Measurements from ENCODE around the gene BCAS1.

BCAS1 gene

DNA sequence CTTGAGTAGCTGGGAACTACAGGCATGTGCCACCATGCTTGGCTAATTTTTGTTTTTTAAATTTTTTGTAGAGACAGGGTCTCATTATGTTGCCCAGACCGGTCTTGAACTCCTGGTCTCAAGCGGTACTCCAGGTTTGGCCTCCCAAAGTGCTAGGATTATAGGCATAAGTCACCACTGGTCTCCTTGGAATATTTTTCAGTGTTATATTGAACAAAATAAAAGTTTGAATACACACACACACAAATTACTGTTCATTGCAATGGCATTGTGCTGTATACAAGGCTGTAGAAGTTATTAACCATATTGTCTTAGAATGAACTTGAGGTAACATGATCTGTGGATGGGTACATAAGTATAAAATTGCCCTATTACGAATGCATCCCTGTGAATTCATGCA is 166.1 kb downstream of the BCAS1 start:
- DNase-seq (ENCODE audit: low read depth): no peak

DNA sequence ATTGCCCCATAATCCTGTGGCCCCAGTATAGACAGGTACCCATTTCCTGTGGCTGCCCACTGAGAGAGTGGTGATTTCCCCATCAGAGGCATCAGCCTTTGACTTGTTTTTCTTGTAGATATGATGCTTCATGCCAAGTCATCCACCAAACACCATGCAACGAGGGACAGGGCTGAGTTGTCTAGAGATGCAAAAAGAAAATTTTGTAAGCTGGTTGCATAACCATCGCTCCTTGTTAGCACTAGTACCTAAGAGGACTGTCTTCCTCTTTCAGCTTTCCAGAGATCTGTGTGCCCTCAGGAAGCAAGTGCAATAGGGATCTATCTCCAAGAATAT is 166.8 kb downstream of the BCAS1 start:
- no peak for DNase-seq (ENCODE audit: low read depth)

DNA sequence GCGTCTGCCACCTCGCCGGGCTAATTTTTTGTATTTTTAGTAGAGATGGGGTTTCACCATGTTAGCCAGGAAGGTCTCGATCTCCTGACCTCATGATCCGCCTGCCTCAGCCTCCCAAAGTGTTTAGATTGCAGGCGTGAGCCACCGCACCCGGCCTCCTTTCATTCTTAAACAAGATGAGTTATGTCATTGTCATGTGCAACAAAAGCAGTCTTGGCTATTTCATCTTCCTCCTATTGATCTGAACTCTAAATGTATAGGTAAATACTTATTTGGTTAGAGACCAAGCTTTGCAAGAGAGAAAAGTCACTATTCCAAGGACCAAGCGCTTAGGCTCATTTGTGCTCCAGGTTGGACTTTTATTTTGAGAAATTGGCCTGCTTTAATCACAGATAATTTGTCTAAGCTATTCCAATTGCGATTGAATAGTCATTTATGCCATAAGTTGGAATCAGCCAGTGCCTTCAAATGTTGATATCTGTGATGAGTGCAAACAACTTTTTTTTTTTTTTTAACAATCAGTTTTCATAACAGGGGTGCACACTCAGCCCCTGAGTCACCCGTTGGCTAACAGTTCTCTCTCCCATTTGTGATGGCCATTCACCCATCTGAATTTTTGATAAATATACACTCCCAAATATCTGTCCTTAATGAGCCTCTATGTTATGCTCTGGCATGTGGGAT is 167.3 kb downstream of the BCAS1 start:
- DNase-seq (ENCODE audit: low read depth): no peak

DNA sequence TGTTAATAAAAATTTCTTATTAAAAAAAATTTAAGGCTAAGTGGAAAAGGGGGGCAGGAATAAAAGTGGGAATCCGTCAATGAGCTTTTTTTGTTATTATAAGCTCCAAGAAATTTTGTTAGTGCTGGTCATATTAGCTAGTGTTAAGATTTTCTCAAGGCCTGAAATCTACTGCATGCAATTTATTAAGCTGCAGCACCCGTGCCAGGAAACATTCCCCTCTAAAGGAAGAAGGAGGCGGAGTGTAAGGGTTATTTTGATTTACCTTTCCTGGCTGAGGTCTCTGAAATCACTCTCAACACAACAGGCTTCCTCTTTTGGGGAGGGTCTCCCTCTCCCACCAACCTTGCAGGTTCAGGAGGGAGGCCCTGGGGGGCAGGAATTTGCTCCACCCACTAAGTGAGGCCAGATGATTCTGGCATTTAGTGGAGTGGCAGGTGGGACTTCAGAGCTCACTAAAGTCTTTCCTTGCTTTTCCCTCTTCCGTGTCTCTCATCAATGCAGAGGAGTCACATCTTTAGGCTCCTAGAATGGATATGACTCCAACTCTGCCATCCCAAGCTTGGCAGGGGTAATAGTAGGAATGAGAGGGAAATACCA is 168.8 kb downstream of the BCAS1 start:
- no peak for DNase-seq (ENCODE audit: low read depth)

DNA sequence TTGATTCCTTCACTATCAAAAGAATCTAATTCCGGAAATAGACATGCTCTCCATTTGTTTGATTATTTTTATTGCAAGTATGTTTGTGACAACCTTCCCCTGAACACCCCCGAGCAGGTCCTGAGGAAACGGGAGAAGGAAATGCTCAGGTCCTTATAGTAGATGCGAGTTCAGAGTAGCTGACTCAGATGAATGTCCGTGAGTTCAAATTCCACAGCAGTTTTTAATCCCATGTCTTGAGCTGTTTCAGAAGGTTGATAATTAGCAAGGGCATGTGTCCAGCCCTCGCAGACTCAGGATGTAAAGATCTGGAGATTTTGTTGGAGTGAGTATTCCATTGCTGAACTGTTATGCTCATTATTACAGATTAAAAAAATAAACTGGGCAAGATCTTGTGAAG is 169.3 kb downstream of the BCAS1 start:
- no peak for DNase-seq (ENCODE audit: low read depth)

DNA sequence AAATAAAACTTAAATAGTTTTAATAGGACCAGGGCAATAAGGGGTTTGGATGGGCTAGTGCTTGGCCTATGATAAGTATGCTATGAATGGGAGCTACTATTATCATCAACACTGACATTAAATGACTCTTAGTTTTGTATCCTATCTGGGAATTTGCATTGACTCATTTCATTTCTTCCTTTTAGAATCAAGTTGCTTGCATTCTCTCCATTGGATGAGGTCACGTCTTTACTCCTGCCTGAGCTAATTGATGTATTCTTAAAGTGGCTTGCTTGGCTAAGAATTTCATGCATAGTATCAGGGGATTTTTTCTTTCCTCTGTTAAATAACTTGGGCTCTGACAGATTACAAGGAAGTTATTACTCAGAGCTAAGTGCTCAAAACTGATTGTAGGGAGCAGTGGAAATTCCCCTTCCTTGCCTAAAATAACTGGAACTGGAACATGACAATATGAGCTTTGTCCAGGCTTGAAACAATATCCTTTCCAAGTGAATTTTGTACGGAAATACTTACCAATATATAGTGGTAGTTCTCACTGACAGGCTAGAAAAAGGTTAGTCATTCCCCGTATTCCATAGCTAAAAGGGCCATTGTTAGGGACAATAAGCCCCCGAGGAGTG is 169.9 kb downstream of the BCAS1 start:
- DNase-seq (ENCODE audit: low read depth): no peak

DNA sequence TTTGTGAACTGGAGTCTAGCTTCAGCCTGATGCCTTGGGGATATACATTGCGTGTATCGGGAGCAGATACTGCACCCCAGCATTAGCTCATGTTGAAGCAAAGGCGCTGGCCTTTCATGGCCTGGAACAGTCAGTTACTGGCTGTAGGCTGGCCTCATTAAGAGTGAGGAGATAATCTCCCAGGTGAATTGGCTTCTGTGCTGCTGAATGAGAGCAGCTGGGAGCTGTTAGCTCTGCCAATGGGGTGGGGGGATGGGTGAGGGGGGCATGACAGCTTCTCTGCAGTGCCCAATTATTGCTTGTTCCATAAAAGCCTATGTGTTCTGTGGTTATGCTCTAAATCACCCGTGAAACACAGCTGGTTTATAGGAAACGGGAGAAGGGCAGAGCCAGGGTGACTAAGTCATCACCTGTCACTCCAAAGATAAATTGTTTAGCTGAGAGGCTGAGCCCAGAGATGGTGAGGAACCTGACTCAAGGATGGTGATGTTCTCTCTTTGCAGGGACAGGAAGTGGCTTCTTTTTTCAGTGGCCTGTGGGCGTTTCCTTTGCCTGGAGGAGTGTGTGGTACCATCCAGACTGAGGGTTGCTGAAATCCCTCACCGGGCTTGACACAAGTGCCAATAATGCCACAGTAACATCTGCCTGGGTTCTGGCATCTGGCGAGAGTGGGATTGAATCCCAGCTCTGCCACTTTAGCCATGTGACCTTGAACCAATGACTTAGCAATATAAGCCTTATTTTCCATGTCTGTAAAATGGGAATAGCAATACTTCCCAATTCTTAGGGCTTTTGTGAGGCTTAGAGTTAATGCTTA is 170.8 kb downstream of the BCAS1 start:
- DNase-seq (ENCODE audit: low read depth): no peak

DNA sequence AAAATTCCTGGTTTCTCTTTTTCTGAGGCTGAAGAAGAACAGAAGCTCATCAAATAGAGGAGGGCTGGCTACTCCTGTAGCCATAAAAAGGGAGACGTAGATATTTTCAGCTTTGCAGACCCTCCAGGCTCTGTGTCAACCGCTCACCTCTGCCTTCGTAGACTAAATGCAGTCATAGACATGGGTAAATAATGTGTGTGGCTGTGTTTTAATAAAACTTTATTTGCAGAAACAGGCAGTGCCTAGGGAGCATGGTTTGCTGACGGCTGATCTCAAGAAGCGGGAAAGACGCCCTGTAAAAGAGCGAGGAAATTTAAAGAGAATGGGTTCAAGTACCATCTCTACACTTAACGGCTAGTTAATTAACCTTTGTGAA is 171.8 kb downstream of the BCAS1 start:
- DNase-seq (ENCODE audit: low read depth): no peak

DNA sequence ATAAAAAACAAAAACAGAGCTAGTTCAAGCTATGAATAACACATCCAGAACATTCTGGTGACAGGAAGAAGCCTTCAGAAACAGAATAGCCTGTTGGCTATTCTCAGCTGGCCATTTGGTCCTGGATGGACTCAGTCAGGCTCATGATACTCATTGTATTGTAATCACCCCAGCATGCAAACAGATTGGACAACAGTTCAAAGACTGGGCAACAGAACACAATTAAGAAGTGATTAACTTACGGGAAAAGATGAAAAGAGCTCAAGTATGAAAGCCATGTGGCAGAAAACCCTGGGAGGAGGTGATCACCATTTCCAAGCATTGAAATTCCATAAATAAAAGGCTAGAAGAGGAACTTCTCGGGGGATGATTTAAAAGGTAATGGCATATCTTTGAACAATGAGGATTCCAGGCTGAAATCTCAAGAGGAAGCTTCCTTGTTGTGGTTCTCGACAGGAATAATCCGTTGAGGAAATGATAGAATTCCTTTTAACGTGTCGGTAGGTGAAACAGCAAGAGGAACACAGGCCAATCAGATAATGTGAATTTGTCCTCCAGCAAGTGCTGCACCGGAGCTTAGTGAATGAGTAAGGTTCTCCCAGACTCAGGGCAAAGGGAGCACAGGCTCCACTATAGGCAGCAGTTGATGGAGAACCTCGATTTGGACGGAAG is 172.4 kb downstream of the BCAS1 start:
- DNase-seq (ENCODE audit: low read depth): no peak

DNA sequence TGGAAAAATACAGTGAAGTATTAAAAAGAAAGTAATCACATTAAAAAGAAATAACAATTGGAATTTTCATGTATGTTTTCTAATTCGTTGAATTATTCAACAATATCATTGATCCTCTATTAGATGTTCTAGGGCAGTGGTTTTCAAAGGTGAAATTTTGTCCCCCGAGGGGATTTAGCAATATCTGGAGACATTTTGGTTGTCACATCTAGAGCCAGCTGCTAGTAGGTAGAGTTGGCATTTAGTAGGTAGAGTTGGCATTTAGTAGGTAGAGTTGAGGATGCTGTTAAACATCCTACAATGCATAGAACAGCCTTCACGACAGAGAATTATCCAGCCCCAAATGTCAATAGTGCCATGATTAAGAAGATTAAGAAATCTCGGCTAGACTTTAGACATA is 173.7 kb downstream of the BCAS1 start:
- no peak for DNase-seq (ENCODE audit: low read depth)

DNA sequence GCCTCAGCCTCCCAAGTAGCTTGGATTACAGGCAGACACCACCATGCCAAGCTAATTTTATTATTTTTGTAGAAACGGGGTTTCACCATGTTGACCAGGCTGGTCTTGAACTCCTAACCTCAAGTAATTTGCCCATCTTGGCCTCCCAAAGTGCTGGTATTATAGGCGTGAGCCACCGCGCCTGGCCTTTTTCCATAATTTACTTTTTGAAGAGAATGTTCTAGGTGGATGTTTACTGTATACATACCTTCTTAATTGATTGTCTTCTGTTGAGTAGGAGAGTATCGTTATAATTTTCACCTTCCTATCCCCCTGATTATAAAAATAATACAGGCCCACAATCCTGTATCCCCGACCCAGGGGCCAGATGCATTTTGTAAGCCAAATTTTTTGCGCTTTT is 174.4 kb downstream of the BCAS1 start:
- no peak for DNase-seq (ENCODE audit: low read depth)

DNA sequence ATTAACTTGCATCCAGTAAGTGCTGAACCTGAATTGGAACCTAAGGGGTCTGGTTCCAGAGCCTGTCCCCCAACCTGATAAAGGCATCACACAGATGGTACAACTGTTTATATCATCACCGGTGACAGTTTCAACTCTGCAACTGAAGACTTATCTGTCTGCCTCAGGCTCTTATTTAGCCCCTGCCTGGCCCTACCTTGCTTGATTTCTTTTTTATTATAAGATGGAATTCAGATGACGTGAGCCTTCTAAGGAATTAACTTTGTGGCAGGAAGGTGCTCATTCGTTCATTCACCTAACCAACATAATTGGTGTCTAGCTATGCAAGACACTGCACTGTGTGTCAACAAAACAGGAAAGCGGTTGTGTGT is 175.0 kb downstream of the BCAS1 start:
- DNase-seq (ENCODE audit: low read depth): no peak

DNA sequence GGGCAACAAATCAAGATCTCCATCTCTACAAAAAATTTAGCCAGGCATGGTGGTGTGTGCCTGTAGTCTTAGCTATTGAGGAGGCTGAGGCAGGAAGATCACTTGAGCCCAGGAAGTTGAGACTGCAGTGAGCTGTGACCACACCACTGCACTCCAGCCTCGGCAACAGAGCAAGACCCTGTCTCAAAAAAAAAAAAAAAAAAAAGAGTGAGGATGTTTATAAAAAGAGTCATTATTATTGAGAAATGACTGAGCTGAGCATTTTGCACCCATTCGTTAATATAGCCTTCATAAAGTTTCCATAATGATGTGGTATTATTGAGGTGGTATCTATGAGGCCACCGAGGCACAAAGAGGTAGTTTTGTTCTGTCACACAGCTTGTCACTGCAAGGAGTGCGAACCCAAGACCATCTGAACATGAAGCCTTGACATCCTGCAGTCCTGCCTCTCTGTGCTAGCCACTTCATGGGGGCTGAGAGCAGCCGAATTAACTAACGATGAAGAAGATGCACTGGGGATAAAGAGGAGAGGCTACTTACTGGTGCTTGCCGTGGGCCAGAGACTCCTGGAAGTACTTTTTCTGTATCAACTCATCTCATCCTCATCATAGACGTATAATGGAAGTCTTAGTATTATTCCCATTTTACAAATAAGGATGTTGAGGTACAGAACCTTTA is 175.5 kb downstream of the BCAS1 start:
- no peak for DNase-seq (ENCODE audit: low read depth)
